ENCODE data around the gene SUPT20H. TPM values are rescaled to one million over a fixed set of nuclear protein-coding genes. Genes with fewer than 3 reads are reported as not detected.

The SUPT20H gene
- total and polyA plus RNA-seq, 10 of the 15 experiments (the other 5 are each of a cell fraction or from before 2014, with no cell fraction given): 12.3 to 69.8 (median 47.5) TPM

GRCh38 chr13:37075164-37075563 lies 15.7 kb upstream of the SUPT20H start:
- DNase-seq (ENCODE audit: low read depth, low spot score) (no peak), FAIRE-seq (peak; percentile 41), ATAC-seq (no peak)
- Histone ChIP-seq H3K4me2 (ENCODE audit: control insufficient read depth, insufficient read depth) (no peak overlapping the region), H3K36me3 (ENCODE audit: control insufficient read depth in 2 of 2, insufficient read depth in 2 of 2, low read length in 1 of 2) (no peaks in the 10 kb centered on the region), H3K9me3 (replicated peaks; ENCODE audit: control insufficient read depth, insufficient read depth, low read length) (no peaks in the 10 kb centered on the region), H2AFZ (ENCODE audit: control insufficient read depth, low read depth, low read length) (no peak overlapping the region), H4K20me1 (ENCODE audit: control insufficient read depth, insufficient read depth) (no peaks in the 10 kb centered on the region), H3K27me3 (replicated peaks in 1 of 2; ENCODE audit: control insufficient read depth in 2 of 2, insufficient read depth in 2 of 2, low read length in 1 of 2) (no peaks in the 10 kb centered on the region), H3K9ac (ENCODE audit: control insufficient read depth, insufficient read depth, low read length) (no peak overlapping the region), H3K79me2 (ENCODE audit: control insufficient read depth, insufficient read depth, low read length) (no peaks in the 10 kb centered on the region), H3K4me3 (no peak overlapping the region), H3K27ac (ENCODE audit: control insufficient read depth, insufficient read depth) (no peak overlapping the region), H3K4me1 (ENCODE audit: control insufficient read depth, insufficient read depth, low read length) (no peaks in the 10 kb centered on the region)
- CTCF ChIA-PET: interaction anchor here (1.3 kb wide), 1 partner anchor 11 kb away, joined by 3 read pairs; no protein-coding TSS in a partner anchor
- POLR2A ChIA-PET: no interaction called here
- TF ChIP-seq SREBF1 (IDR thresholded peaks at IDR 0.05; ENCODE audit: low read length): no peak
- no peak for TF ChIP-seq GABPA (IDR thresholded peaks at IDR 0.05; ENCODE audit: low read depth)
- no peak for TF ChIP-seq PAX5 (IDR thresholded peaks at IDR 0.05; ENCODE audit: borderline replicate concordance, low read depth, low read length)
- TF ChIP-seq SP1 (IDR thresholded peaks at IDR 0.05; ENCODE audit: low read depth, low read length): no peak
- no peak for TF ChIP-seq ASH2L (IDR thresholded peaks at IDR 0.05; ENCODE audit: borderline replicate concordance, low read depth)
- TF ChIP-seq NBN (IDR thresholded peaks at IDR 0.05): no peak
- no peak for TF ChIP-seq RUNX3 (IDR thresholded peaks at IDR 0.05; ENCODE audit: low read length)
- no peak for TF ChIP-seq BACH1 (IDR thresholded peaks at IDR 0.05; ENCODE audit: borderline replicate concordance)
- no peak for TF ChIP-seq SKIL (IDR thresholded peaks at IDR 0.05; ENCODE audit: low read depth, poor library complexity, severe bottlenecking)
- no peak for TF ChIP-seq KDM1A (IDR thresholded peaks at IDR 0.05; ENCODE audit: borderline replicate concordance)
- TF ChIP-seq PML (IDR thresholded peaks at IDR 0.05; ENCODE audit: low read length): no peak
- no peak for TF ChIP-seq RCOR1 (conservative IDR thresholded peaks at IDR 0.05; ENCODE audit: low read depth, low read length)
- intact Hi-C loops (cut with micrococcal nuclease; ENCODE audit: unreplicated experiment): loop anchor here (10.0 kb wide), 1 partner anchor 1510 kb away; no protein-coding TSS in a partner anchor
- SMC1A ChIA-PET (ENCODE audit: uncharacterized antibody, unreplicated experiment): interaction anchor here (0.7 kb wide), 1 partner anchor 612 kb away, joined by 3 read pairs; no protein-coding TSS in a partner anchor
- in situ Hi-C loops (cut with MboI): no loop called here
- no TSS peak for BruUV-seq (replicated peaks)
- RAD21 ChIA-PET (ENCODE audit: unreplicated experiment): no interaction called here
- whole genome bisulfite sequencing (ENCODE audit: insufficient coverage, insufficient replicate concordance, low lambda C conversion rate, missing lambda C conversion rate): 60% methylated on average over 2 of the region's 2 CpGs

Measured in GM12878 (cell line).